ENCODE data around the gene NUMB.

NUMB gene

GRCh38 chr14:73227812-73228781 lies 230.2 kb downstream of the NUMB start:
- DNase-seq, result no peak

DNA sequence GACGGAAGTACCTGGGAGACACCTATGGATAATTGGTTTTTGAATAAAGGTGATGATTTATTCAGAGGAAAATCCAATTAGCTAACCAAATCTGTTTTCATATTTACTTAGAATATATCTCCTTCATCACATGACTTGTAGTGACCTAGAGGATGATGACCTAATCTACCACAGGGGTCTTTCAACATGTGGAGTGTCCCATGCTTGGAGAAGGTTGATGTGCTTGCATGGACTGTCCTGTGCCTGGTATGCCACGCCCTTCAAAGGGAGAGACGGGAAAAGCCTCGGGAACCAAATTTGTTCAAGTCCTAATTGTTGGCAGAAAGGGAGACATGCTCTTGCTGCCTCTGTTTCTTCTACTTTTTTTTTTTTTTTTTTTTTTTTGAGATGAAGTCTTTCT lies 232.8 kb downstream of the NUMB start:
- no peak for DNase-seq

Measured in CD4-positive, alpha-beta T cell treated with Interleukin-4 for 1 hour (primary cell).